DMS53 (cell line): ENCODE results near the gene SERPINE2.

ENCODE experiments used
- DNase-seq: peaks from one replicate; lab custom pipeline; 2025; lab: John Stamatoyannopoulos, UW

Gene SERPINE2, protein sequence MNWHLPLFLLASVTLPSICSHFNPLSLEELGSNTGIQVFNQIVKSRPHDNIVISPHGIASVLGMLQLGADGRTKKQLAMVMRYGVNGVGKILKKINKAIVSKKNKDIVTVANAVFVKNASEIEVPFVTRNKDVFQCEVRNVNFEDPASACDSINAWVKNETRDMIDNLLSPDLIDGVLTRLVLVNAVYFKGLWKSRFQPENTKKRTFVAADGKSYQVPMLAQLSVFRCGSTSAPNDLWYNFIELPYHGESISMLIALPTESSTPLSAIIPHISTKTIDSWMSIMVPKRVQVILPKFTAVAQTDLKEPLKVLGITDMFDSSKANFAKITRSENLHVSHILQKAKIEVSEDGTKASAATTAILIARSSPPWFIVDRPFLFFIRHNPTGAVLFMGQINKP

DNA sequence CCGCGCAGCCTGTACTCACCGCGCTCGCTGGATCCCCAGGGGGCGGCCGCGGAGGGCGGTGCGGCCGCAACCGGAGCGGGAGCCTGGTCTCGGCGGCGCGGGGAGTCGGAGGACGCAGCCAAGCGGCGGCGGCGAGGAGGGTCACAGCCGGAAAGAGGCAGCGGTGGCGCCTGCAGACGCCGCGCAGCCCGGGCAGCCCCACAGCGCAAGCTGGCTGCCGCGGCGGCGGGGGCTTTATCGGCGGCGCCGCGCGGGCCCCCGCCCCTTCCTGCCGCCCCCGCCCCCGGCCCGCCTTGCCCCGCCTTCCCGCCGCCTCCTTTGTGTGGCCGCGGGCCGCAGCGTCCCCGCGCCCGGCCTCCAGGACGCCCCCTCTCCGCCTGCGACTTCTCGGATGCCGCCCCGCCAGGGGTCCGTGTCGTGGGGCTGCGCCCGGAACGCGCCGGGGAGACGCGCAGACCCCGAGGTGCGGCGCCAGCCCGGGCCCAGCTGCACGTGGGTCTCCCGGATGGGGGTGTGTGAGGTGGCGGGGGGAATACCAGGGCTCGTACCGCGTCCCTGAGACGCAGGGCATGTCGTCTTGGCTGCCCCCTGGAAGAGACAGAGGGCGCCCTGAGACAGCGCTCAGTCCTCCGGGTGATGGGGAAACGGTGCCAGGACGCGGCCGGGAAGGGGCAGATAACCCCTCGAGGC lies at the start of gene SERPINE2:
SERPINE2 (minus strand) TSS at position 207 of the 690 bp plus-strand sequence. CDS start 37,386 bp downstream, outside the sequence.
- DNase-seq, result peak; percentile 47

DNA sequence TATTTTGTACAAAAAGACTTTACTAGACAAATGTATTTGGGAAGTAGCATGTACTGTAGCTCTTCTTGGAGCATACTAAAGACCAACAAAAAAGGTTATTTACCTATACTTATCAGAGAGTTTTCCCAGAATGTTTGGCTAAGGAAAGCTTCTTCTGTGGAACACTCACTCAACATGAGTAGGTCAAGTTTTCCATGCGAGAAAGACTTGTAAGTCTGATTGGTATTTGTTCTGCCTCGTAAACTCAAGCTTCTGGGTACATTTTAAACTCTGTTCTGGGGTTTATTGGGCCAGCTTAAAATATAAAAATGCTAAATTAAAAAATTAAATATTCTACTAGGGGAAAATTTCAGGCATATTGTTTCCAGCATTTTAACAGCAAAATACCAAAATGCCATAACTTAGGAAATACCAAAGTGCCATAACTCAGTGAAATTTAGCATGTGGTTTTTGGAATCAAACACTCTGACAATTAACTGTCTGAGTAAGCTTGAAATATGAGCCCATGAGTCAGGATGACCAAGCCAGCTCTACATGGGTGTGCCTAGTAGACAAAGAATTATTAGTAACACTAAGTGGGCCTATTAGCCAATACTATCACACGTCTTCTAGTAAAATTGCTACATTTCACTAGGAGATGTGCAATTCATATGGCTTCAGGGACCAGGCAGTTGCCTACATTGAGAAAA lies 47.3 kb upstream of the SERPINE2 start:
- DNase-seq, result peak; percentile 24

DNA sequence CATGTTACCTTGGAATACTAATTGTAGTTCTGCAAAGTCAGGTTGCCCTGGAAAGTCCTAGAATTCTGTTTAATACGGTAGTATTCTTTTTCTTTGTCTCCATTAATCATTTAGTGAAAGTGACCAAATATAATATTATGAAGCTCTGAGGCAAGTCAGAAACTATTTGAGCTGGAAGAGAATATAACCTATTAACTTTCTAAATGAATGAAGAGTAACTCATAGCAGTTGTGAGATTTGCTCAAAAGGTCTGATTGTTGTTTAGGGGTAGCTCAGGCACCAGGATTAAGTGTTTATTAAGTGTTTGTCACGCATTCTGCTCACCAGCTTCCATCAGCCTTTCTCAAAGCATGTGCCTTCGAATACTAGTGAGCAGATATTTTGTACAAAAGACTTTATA lies 46.7 kb upstream of the SERPINE2 start:
- no peak for DNase-seq

DNA sequence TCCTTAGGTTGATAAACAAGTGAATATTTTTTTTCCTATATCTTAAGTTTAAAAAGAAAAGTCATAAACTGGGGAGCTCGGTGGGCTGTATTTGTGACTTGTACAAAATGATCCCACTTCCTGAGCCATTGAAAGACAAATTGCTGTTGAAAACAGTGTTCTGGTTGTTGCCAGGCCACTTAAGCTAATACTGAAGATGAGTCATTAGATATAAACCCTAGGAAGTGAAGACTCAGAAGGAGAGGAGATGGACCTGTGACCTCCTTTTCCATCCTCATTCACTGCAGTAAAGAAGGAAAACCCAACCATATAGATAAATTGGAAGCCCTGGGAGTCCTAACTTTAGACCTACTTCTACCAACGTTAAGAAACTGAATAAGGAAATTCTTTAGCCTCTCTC lies 46.2 kb upstream of the SERPINE2 start:
- DNase-seq, result peak; percentile 30

DNA sequence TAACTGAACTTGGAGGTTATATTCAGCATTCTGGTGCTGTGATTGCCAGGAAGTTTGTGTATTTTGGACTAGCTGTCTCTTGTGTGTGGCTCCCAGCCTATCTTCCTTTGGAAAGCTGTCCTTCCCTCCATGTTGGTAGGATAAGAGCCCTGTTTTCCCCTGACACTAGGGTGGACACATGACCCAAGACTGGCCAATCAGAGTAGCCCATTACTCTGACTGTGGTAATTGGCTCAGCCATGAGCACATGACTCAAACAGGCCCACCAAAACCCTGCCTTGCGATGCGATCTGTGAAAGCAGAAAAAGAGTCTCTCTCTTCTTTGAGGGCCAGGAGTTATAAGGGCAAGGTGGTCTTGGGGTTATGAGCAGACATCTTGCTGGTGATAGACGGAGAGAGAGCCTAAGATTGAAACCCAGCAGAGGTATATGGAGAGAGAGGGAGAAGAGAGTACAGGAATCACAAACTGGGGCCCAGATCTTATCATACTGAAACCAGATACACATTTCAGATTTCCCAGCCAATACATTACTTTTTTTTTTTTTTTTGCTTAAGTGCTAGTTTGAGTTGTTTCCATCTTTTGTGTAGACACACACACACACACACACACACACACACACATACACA lies 45.3 kb upstream of the SERPINE2 start:
- no peak for DNase-seq

DNA sequence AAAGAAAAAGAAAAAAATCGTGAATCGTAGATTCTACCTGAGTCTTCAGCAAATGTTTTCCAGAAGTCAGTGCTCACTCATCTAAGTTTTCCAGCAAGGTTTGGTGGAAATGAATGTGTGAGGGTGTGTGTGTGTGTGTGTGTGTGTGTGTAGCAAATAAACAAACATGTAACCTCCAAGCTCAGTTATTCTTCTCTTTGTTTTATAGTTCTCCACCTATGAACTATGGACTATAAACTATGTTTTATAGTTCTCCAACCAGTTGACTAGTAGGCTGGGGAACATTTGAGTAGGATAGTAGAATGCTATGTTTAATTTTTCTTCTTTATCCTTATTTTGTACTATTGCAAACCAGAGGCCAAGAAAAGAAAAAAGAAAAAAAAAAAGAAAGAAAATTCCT lies 44.6 kb upstream of the SERPINE2 start:
- DNase-seq, result no peak

DNA sequence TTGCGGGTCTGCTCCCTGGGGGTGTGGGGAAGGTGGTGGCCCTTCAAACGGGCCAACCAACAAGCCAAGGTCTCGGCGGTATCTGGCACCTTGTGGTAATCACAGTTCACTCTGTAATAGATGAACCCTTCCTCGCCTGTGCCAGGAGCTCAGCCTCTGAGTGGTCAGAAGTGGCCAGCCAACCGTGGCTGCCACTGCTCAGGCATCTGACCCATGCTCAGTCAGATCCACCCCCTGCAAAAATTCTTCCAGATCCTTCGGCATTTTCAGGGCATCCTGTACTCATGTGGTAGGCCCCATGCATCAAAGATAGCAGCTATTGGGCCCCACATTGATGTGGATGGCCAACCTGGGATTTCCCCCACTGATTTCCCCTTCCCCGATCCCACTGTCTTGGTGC lies 39.6 kb upstream of the SERPINE2 start:
- DNase-seq, result no peak

DNA sequence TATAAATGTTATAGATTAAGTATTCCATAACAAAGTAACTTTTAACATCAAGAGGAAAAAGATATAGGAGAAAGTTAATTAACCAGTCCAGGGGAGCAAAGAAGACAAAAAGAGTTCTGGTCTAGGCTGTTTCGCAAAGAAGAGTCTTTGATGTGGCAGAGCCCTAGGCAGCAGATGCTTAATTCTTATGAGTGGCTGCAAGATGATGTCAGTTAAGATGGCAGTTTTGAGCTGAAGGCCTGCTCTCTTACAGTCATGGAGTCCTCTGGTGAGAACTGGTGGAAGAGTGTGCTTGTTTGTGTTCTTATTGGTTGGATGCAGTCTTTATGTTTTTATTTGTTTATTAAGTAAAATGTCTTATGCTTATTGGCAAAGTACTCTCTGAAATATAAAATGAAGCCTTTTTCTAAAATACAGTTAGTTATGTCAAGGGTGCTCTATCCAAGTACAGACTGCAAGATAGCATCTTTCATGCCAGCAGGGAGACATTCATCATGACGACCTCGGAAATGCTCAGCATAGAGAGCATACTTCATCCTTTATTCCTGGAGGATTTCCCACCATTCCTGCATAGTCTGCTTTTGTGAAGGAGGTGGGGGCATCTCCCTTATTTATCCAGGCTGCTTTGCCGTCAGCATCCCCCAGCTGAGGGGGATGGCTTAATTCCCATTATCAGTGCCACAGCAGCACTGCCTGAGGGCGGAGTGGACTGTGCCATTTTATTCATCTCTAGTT lies 38.9 kb upstream of the SERPINE2 start:
- no peak for DNase-seq

DNA sequence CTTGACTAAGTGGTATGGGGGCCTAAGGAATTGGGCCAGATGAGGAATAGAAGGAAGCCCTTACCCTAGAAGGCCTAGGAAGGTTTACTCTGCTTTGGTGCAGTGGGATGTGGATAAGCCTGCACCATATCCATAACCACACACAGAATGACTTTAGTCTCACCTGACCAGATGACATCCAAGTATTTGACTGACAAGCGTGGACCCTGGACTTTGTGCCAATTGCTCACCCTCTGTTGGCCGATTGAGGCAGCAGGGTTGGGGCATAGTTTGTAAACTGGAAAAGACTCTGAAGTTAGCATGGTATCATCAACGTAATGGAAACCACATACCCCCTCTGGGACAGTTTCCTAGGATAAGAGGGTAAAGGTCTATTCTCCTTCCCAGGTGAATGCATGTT lies 36.5 kb upstream of the SERPINE2 start:
- no peak for DNase-seq

DNA sequence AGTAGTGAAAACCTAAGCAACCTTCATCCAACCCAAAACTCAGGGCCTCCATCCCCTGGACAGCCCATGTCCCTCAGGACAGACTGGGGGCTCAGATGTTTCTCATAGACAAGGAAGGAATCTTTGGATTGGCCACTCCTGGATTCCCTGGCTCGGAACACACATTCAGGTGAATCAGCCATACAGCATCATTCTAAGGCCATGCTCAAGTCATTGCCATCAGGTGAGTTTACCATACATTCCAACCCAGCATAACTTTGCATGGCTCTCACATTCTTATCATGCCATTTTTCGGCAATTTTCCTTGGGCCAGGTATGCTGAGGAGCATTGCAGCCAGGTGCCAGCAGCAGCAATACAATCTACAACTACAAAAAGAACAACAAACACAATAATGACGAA lies 34.6 kb upstream of the SERPINE2 start:
- DNase-seq, result no peak

DNA sequence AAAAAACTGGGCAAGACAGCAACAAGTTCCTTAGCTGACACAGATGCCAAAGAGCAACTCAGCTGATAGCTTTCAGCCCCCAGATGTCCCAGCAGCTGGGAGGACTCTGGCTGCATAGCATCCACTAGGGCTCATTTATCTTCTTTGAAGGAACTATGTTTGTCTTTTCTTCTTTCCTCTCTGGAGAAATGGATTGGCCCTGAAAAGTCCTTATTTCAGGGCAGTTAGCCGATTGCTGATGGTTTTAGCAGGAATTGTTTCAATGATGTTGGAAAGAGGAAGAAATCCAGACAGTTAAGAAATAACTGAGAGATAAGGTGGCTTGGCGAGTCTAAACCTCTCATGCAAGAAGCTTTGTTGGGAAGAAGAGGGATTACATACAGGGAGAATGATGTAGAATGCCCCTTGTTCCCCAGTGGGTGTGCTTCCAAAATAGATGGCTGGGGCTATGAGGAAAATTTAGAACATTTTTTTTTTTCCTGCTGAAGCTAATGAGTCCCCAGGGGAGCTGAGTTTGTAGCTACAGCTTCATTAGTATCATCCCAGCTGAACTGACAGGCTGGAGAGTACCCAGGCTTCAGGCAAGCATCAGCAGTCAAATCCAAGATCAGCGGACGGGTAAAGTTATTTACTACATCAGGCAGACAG lies 33.6 kb upstream of the SERPINE2 start:
- no peak for DNase-seq

DNA sequence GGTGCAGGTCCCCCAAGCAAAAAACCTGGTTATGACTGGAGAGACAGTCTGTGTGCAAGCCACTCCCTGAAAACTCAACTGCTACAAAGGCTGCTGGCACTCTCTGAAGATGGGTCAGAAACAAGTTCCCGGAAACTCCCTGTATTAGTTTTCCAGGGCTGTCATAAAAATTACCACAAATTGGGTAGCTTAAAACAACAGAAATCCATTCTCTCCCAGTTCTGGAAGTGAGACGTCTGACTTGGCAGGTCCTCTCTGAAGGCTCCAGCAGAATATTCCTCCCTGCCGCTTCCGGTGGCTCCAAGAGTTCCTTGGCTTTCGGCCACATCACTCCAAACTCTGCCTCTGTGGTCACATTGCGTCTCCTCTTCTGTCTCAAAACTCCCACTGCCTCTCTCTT lies 30.1 kb upstream of the SERPINE2 start:
- no peak for DNase-seq

DNA sequence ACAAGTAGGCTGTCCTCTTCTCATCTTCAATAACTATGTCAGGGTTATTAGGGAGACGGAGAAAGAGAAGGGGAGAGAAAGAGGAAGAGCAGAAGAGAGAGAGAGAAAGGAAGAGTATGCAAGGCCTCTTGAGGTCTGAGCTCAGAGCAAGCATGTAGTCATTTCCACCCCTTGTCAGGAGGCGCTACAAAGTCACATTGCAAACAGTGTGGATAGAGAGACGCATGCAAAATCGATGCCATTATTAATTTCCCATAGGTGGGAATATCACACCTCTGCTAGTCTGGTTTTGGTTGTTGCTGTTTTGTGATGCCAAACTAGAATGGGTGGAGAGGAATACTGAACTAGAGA lies 24.2 kb upstream of the SERPINE2 start:
- DNase-seq, result no peak

DNA sequence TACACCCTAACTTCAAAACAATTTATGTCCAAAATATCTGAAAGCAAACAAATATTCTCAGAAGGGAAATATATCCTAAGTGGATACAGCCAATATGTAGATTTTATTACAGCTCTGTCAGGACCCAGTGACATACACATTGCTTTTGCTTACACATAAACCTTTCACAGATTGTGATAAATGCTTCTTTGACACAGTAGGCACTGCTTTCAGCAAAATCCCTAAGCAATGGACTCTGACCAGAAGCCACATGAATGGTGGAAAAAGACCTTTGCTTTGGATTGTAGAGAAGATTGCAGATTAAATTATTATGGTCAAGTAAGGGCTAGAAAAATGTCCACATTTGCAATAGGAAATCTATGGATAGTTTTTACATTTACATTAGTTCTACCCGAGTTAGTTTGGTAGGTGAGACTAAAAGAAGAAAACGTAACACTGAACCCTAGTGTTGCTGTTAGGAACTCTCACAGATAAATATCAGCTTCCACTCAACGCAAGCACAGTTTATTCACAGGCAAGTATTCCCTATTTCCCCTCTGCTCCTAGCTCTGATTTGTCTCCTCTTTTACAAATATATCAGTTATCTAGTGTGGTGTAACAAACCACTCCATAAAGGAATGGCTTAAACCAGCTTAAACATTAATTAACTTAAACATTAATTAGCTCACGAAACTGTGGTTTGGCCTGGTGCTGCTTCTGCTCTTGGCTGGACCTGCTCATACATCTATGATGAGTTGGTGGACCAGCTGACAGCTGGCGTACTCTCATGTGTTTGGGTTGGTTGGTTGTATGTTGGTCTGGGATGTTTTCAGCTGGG lies 23.6 kb upstream of the SERPINE2 start:
- DNase-seq, result no peak

DNA sequence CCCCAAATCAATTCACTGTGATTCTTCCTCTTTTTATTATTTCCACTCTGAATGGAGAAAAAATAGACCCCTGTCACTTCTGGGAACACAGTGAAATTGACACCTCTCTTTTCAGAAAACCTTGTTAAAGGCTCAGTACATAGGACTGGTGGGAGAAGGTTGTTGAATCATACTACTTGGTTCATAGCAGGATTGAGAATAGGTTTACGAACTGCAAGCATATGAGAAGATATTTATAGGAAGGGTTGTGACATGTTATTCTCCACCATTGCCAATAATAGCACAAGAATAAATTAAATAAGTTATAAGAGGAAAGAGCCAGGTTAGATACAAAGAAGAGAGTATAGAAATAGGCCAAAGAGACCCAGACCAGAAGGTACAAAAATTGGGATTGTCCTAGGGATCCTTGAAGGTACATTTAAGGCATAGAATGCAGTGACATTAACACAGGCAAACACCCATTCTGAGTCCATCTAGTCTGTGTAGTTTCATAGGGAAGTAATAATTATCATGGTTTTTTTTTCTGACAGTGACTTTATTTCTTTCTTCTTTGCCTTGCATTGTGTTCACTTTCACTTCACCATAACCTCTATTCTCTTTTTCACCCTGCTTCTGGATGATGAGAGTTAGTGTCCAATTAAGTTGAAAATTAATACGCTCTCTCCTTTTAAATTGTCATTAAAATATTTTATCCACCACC lies 21.8 kb upstream of the SERPINE2 start:
- no peak for DNase-seq

DNA sequence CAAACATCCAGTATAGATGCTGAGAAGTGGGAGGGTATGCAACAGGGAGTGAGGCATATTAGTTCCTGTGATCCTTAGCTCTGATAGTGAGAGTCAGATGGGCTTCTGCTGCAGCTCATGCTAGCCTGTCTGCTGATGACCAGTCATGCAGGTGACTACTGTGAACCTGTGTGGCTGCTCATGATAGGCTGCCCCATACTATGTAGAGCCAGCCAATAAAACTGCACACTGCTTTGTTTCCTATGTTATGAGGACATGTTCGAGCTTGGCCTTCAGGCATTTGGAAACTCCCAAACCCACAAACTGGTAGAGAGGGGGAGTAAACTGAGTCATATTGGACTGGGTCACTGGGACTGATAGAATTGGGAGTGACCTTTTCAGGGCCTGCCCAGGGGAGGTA lies 20.1 kb upstream of the SERPINE2 start:
- DNase-seq, result no peak

DNA sequence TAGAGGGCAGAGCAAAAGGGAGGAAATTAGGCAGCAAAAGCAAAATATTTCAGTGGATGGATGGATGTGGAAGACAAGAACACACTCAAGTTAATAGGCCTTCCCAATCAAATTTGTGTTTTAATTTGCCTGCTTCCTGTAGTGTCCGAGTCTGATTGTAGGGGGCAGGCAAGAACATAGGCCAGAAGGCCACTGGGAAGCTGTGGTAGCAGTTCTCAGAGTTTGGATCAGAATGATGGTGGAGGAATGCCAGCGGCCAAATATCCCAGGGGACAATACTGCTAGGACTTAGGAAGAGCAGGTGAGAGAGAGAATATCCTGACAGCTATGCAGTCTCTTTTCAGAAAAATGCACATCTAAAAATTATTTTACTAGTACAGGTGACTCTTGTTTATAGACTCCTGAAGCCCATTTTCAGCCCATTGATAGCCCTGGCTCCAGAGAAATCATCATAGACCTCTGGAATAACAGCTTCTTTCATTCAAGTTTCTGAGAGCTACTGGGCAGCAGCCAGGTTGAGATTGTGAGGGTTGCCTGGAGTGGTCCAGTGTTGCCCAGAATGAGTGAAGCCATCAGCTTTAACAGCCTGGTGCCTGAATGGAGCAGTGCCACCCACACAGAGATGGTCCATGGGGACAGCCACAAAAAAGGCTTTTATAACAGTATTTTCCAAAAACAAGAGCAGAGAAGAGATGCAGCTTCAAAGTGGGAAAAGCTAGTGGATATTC lies 19.1 kb upstream of the SERPINE2 start:
- DNase-seq, result no peak

DNA sequence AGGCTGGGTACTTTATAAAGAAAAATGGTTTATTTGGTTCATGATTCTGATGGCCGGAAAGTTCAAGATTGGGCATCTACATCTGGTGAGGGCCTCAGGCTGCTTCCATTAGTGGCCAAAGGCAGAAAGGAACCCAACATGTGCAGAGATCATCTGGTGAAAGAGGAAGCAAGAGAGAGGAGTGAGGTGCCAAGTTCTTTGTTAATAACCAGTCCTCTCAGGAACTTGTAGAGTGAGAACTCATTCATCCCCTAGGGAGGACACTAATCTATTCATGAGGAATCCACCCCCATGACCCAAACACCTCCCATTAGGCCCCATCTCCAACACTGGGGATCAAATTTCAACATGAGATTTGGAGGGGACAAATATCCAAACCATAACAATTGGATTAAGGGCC lies 17.8 kb upstream of the SERPINE2 start:
- DNase-seq, result no peak

DNA sequence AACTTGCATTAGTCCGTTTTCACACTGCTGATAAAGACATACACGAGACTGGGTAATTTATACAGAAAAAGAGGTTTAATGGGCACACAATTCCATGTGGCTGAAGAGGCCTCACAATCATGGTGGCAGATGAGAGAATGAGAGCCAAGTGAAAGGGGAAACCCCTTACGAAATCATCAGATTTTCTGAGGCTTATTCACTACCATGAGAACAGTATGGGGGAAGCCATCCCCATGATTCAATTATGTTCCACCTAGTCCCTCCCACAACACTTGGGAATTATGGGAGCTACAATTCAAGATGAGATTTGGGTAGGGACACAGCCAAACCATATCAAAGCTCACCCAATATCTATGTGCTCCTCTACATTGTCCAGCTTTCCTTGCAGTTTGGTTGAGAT lies 16.0 kb upstream of the SERPINE2 start:
- no peak for DNase-seq
